RWPE2 (cell line): ENCODE results near the gene PFKFB4.

Source experiments
- ATAC-seq: fragments of 200-7000 bp; cut with Tn5 transposase; 3 replicates; pipeline ENCODE4 v1.9.1; 2021; ENCODE audit warnings: low read depth
- DNase-seq: peaks from one replicate; pipeline ENCODE4 v3.0.0-alpha.2; 2020; ENCODE audit warnings: low spot score
- H3K27ac ChIP-seq: fragments of 450-650 bp; 2 replicates; pipeline ENCODE4 v1.5.1; 2017; ENCODE audit warnings: mild to moderate bottlenecking; ENCODE audit not compliant: poor library complexity, severe bottlenecking
- H3K27me3 ChIP-seq: fragments of 250-450 bp; sonication (Bioruptor Pico); 2 replicates; pipeline ENCODE4 v1.5.1; 2021; ENCODE audit warnings: mild to moderate bottlenecking, moderate library complexity; ENCODE audit not compliant: insufficient read depth, poor library complexity, severe bottlenecking
- H3K36me3 ChIP-seq: fragments of 250-450 bp; sonication (Bioruptor Pico); 2 replicates; pipeline ENCODE4 v1.5.1; 2020; ENCODE audit warnings: low read depth, mild to moderate bottlenecking, moderate library complexity
- H3K4me1 ChIP-seq: fragments of 250-450 bp; sonication (Bioruptor Pico); 2 replicates; pipeline ENCODE4 v1.5.1; 2021; ENCODE audit warnings: mild to moderate bottlenecking, moderate library complexity; ENCODE audit not compliant: insufficient read depth, poor library complexity, severe bottlenecking
- H3K4me3 ChIP-seq: fragments of 250-450 bp; sonication (Bioruptor Pico); 2 replicates; pipeline ENCODE4 v1.5.1; 2021; ENCODE audit warnings: mild to moderate bottlenecking, moderate library complexity; ENCODE audit not compliant: severe bottlenecking
- H3K9me3 ChIP-seq: fragments of 250-450 bp; sonication (Bioruptor Pico); 2 replicates; pipeline ENCODE4 v1.5.1; 2021; ENCODE audit warnings: mild to moderate bottlenecking, moderate library complexity; ENCODE audit not compliant: severe bottlenecking
- CTCF ChIP-seq: fragments of 450-650 bp; IDR thresholded peaks from one replicate; pipeline ENCODE4 v1.5.1; 2017; ENCODE audit warnings: mild to moderate bottlenecking, moderate library complexity; ENCODE audit not compliant: poor library complexity, severe bottlenecking

Gene PFKFB4

GRCh38 chr3:48548729-48549705 lies 7.6 kb downstream of the PFKFB4 start:
- Histone ChIP-seq H3K4me1 (no peaks in the 10 kb centered on the region), H3K27ac (no peak overlapping the region), H3K9me3 (no peaks in the 10 kb centered on the region), H3K27me3 (no peaks in the 10 kb centered on the region), H3K36me3 (peaks cover 72% of the 10 kb centered on the region), H3K4me3 (no peak overlapping the region)
- peak; percentile 84 for TF ChIP-seq CTCF
- peak; percentile 62 for DNase-seq
- ATAC-seq, result peak; percentile 77

- no peak overlapping the region for H3K27ac ChIP-seq
- H3K9me3 ChIP-seq, result no peaks in the 10 kb centered on the region
- ATAC-seq, result no peak
- H3K4me1 ChIP-seq, result no peaks in the 10 kb centered on the region
- DNase-seq, result no peak
- peaks cover 69% of the 10 kb centered on the region for H3K36me3 ChIP-seq
- no peak for TF ChIP-seq CTCF
- no peaks in the 10 kb centered on the region for H3K27me3 ChIP-seq
- H3K4me3 ChIP-seq, result no peak overlapping the region
Measured at GRCh38 chr3:48548126-48548525, 8.5 kb downstream of the PFKFB4 start.

- no peaks in the 10 kb centered on the region for H3K9me3 ChIP-seq
- peaks cover 63% of the 10 kb centered on the region for H3K36me3 ChIP-seq
- DNase-seq (peak; percentile 19), ATAC-seq (no peak)
- no peaks in the 10 kb centered on the region for H3K4me1 ChIP-seq
- no peak overlapping the region for H3K4me3 ChIP-seq
- no peak for TF ChIP-seq CTCF
- H3K27me3 ChIP-seq, result no peaks in the 10 kb centered on the region
- no peak overlapping the region for H3K27ac ChIP-seq
Measured at GRCh38 chr3:48546203-48546829, 10.3 kb downstream of the PFKFB4 start.

GRCh38 chr3:48544141-48544540 lies 12.5 kb downstream of the PFKFB4 start:
- H3K9me3 ChIP-seq, result no peaks in the 10 kb centered on the region
- TF ChIP-seq CTCF, result no peak
- H3K4me1 ChIP-seq, result no peaks in the 10 kb centered on the region
- DNase-seq (peak; percentile 13), ATAC-seq (no peak)
- no peak overlapping the region for H3K4me3 ChIP-seq
- H3K36me3 ChIP-seq, result peaks cover 67% of the 10 kb centered on the region
- no peak overlapping the region for H3K27ac ChIP-seq
- no peaks in the 10 kb centered on the region for H3K27me3 ChIP-seq
